Muscle layer of duodenum (tissue), 2 donors: Measurements from ENCODE around the gene PLEKHA6.

Experiments
- H3K27ac ChIP-seq: one replicate; pipeline ENCODE4 v1.7.0; 2013; ENCODE audit warnings: mild to moderate bottlenecking, low read length
- H3K27me3 ChIP-seq: one replicate; pipeline ENCODE4 v1.7.0; 2013; ENCODE audit warnings: low read depth, mild to moderate bottlenecking, control low read depth, low read length
- H3K36me3 ChIP-seq, 2 donors: one replicate each; pipeline ENCODE4 v1.7.0; 2013; ENCODE audit warnings: low read length in 2 of 2, control low read depth in 1 of 2, mild to moderate bottlenecking in 1 of 2; ENCODE audit not compliant: insufficient read depth in 2 of 2, control insufficient read depth in 1 of 2
- H3K4me1 ChIP-seq, 2 donors: one replicate each; pipeline ENCODE4 v1.7.0; 2013; ENCODE audit warnings: low read length in 2 of 2, mild to moderate bottlenecking in 2 of 2, control low read depth in 1 of 2, moderate library complexity in 1 of 2; ENCODE audit not compliant: insufficient read depth in 2 of 2, control insufficient read depth in 1 of 2
- H3K4me3 ChIP-seq, 2 donors: one replicate each; pipeline ENCODE4 v1.7.0; 2013; ENCODE audit warnings: low read length in 2 of 2, low read depth in 1 of 2, mild to moderate bottlenecking in 1 of 2
- H3K9me3 ChIP-seq, 2 donors: one replicate each; pipeline ENCODE4 v1.7.0; 2013; ENCODE audit warnings: low read length in 2 of 2, control low read depth in 1 of 2, mild to moderate bottlenecking in 1 of 2; ENCODE audit not compliant: control insufficient read depth in 1 of 2
- donor health status: healthy.

PLEKHA6 gene

DNA sequence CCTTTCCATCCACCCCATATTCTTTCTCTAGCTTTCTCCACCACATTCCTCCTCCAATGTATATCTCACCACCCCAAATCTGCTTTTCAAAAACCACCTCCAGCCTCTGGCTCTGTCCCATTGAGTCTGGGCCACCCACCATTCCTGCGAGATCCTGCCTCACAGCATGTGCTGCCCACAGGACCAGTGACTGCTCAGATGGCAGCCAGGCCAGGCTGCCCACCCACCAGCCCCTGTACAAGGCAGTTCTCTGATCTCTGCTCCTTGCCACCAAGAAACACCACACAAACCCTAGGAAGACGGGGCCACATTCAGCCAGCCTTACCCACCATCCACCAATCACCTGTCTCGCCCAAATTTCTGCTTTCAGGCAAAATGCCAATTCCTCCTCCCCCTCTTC lies 53.7 kb downstream of the PLEKHA6 start:
- Histone ChIP-seq H3K36me3 (no peaks in the 10 kb centered on the region), H3K27me3 (no peaks in the 10 kb centered on the region), H3K4me1 (peaks cover 0 to 5% of the 10 kb centered on the region in 2 donors), H3K9me3 (no peaks in the 10 kb centered on the region), H3K27ac (no peak overlapping the region), H3K4me3 (no peak overlapping the region)

DNA sequence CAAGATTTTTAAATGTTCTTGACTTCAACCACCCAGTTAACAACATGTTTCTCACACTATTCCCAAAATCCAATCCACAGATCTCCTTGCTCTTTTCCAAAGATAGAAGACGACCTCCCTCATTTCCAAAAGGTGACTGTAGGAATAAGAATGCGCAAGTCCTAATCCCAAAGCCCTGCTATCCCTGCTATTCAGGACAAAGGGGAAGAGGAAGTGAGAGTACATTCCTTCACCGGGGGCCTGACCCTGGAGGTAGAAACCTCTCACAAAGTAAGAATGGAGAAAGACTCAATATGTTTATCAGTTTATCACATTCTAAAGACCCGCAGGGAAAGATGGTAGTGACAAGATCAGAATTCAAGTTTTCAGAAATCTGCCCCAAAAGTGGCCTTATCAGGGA lies 55.7 kb downstream of the PLEKHA6 start:
- H3K4me3 ChIP-seq: no peak overlapping the region
- H3K27me3 ChIP-seq: no peaks in the 10 kb centered on the region
- H3K36me3 ChIP-seq: no peaks in the 10 kb centered on the region
- peaks cover 0 to 10% of the 10 kb centered on the region in 2 donors for H3K4me1 ChIP-seq
- H3K9me3 ChIP-seq: no peaks in the 10 kb centered on the region
- no peak overlapping the region for H3K27ac ChIP-seq

DNA sequence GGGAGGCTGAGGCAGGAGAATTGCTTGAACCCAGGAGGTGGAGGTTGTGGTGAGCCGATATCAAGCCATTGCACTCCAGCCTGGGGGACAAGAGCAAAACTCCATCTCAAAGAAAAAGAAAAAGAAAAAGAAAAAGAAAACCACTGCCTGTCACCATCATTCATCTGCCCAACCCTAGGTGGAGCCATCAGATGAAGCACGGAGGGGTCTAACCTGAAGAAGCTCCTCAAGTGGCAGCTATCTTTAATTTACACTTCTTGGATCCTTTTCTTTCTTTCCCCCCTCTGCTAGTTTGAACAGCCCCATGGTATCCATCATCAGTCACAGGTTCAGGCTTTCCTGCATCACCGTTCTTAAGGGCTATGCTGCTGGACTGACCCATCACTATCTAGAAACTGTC lies 57.0 kb downstream of the PLEKHA6 start:
- H3K36me3 ChIP-seq: no peaks in the 10 kb centered on the region
- no peak overlapping the region for H3K4me3 ChIP-seq
- no peaks in the 10 kb centered on the region for H3K27me3 ChIP-seq
- no peak overlapping the region for H3K27ac ChIP-seq
- no peaks in the 10 kb centered on the region for H3K9me3 ChIP-seq
- H3K4me1 ChIP-seq: peaks cover 0 to 5% of the 10 kb centered on the region in 2 donors

DNA sequence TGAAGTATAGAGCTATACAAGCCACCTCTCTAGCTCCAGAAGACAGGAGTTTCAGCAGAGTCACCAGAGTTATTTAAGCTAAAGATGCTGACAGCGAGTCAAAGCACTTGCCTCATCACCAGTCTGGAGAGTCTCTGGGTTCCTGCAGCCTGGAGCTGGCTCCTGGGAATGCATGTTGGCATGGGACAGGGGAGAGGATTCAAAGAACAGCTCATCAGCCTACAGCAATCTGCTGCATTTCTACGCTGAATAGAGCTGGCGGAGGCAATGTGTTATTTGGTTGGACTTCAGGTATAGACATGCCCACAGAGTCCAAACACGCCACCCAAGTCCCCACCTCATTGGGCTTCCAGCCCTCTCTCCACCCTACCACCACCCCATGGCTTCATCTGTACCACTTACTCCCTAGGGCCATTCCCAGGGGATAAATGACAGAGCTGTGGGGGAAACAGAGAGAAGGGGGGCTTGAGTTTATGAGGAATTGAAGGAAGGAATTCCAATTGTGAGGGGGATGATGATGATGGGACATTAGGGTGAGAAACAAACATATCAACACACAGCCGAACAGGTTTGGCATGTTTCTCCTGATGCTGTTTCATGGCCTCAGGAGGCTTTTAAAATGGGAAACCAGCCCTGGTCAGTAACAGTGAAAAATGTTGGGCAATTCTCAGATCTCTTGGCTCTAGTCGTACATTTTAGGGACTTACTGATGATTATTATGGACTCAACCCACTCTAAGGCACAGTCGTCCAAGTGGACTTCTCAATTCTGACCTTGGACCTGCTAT lies 58.4 kb downstream of the PLEKHA6 start:
- no peaks in the 10 kb centered on the region for H3K27me3 ChIP-seq
- H3K27ac ChIP-seq: no peak overlapping the region
- H3K4me1 ChIP-seq: peaks cover 7 to 8% of the 10 kb centered on the region in 2 donors
- H3K9me3 ChIP-seq: no peaks in the 10 kb centered on the region
- no peak overlapping the region for H3K4me3 ChIP-seq
- no peaks in the 10 kb centered on the region for H3K36me3 ChIP-seq

DNA sequence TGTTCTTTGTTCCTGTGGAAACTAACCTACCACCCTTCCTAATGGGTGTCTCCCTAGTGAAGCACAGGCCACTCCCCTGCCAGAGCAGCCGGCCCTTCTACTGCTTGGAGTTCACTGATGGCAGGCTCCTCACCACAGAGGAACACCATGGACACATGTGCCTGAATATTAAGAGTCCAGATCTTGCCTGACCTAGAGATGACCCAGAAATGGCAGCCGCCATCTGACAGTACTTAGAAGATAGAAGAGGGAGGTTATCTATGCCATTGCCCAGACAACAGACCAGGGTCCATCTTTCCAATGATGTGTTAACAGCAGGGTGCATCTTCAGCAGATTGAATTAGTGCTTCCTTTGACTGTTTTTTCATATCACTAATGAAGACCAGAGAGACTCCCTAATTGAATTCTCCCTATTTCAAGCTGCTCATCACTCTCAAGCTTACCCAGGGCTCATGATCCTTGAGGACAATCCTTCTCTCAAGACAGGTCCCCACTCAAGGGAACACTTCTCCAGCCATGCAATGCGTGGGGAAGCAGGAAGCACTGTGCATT lies 59.8 kb downstream of the PLEKHA6 start:
- Histone ChIP-seq H3K36me3 (no peaks in the 10 kb centered on the region), H3K27ac (no peak overlapping the region), H3K4me1 (peaks cover 12 to 19% of the 10 kb centered on the region in 2 donors), H3K27me3 (no peaks in the 10 kb centered on the region), H3K9me3 (no peaks in the 10 kb centered on the region), H3K4me3 (no peak overlapping the region)

DNA sequence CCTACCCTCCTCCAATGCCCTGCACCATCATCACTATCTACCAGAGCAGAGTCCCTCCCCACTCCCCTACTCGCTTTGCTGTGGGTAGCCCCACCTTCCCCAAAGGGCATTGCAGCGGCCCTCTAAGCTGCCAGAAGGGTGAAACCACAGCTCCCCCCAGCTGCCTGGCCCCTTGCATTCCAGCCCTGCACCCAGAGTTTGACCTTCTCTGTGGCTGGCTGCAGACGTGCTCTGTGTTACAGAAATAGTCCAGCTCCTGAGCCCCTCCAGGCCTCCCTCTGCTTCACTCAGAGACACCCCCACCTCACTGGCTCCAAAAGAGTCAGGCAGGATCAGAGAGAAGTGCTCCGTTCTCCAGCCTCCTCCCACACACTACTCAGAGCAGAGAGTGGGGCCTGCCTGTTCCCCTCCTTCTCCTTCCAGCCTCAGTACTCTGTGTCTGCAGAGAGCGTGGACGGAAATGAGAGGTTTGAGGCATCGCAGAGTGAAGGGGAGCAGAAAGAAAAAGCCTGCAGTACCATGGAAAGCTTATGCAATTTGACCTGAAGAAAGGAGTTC lies 63.2 kb downstream of the PLEKHA6 start:
- peaks cover 12 to 26% of the 10 kb centered on the region in 2 donors for H3K4me1 ChIP-seq
- no peak overlapping the region for H3K4me3 ChIP-seq
- no peaks in the 10 kb centered on the region for H3K27me3 ChIP-seq
- H3K27ac ChIP-seq: no peak overlapping the region
- no peaks in the 10 kb centered on the region for H3K36me3 ChIP-seq
- H3K9me3 ChIP-seq: no peaks in the 10 kb centered on the region

DNA sequence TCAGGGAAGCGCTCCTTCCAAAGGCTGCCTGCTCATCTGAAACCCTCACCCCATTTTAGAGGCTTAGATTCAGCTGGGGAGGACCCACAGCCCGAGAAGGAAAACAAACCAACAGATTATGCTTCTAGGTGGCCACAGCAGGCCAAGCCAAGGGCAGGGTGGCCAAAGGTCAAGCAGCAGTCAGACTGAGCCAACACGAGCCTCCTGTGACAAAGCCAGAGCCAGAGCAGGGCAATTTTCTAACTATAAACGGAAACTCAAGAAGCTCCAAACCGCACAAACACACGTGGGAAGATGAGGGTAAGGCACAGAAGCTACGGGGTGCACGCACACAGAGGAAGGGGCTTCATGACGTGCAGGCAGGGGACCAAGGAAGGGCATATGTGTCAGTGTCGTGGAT lies 64.1 kb downstream of the PLEKHA6 start:
- H3K27ac ChIP-seq: no peak overlapping the region

DNA sequence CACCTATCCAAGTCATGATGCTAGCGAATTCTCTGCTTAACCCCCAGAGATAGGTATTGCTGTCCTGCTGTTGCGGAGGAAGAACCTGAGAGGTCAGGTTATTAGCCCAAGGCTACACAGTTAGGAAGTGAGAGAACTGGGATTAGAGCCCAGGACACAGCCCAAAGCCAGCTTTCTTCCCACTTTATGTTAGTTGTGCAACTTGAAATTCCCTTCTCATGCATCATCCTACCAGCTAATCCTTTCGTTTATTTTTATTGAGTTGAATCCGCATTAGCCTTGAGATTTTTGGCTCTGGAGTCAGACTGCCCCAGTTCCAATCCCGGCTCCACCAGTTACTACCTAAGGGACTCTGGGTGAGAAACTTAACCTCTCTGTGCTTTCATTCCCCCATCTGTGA lies 65.4 kb downstream of the PLEKHA6 start:
- Histone ChIP-seq H3K4me1 (peaks cover 12 to 22% of the 10 kb centered on the region in 2 donors), H3K9me3 (no peaks in the 10 kb centered on the region), H3K27ac (no peak overlapping the region), H3K4me3 (no peak overlapping the region), H3K27me3 (no peaks in the 10 kb centered on the region), H3K36me3 (no peaks in the 10 kb centered on the region)

More for the DNA sequence above, 64.1 kb downstream of the PLEKHA6 start:
- no peaks in the 10 kb centered on the region for H3K36me3 ChIP-seq
- no peaks in the 10 kb centered on the region for H3K27me3 ChIP-seq
- no peaks in the 10 kb centered on the region for H3K9me3 ChIP-seq
- H3K4me1 ChIP-seq: peaks cover 12 to 26% of the 10 kb centered on the region in 2 donors
- no peak overlapping the region for H3K4me3 ChIP-seq

DNA sequence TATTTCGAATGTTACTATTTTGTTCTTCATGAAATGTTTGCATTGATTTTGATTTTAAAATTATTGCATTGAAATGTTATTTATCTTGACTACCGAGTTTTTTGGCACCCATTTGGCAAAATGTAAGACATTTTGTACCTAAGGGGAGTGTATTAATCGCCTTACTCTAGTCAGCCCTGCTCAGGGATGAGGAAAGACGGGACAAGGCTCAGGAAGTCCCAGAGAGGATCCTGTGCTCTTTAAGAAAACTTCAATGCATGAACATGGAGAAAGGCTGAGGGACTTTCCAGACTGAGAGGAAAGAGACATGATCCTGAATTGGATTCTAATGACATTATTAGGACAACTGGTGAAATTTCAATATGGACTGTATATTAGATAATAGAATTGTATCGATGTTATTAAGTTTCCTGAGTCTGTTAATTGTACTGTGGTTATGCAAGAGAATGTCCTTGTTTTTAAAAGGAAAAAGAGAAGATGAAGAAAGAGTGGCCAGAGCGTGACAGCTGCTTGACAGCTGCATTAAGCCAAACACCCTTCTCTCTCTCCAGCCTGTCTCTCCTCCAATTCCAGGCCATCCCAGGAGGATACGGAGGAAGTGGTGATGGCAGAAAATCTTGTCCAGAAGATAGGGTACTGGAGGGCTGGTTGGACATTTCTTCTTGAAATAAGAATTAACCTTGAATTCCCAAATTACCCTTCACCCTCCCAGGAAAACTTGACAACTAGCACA lies 66.0 kb downstream of the PLEKHA6 start:
- H3K4me1 ChIP-seq: peaks cover 12 to 22% of the 10 kb centered on the region in 2 donors
- no peak overlapping the region for H3K4me3 ChIP-seq
- no peaks in the 10 kb centered on the region for H3K36me3 ChIP-seq
- no peaks in the 10 kb centered on the region for H3K9me3 ChIP-seq
- H3K27ac ChIP-seq: no peak overlapping the region
- H3K27me3 ChIP-seq: no peaks in the 10 kb centered on the region

DNA sequence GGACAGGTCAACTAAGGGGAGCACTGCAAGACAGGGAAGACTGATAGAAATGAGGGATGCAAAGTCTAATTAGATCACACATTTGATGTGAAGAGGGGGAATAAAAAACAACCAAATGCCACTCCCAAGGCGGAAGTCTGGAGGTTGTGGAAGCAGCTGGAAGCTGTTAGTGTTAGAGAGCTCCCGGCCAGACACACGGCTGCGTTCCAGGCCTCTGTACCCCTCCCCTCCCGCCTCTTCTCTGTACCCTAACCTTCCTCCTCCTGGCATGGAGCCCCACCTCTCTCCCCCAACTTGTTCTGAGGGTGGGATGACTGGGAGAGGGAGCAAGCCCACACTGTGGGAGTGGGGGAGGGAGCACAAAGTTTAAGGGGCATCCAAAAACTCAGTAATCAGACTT lies 67.0 kb downstream of the PLEKHA6 start:
- H3K4me1 ChIP-seq: peaks cover 18 to 26% of the 10 kb centered on the region in 2 donors
- H3K27ac ChIP-seq: no peak overlapping the region
- no peaks in the 10 kb centered on the region for H3K36me3 ChIP-seq
- H3K9me3 ChIP-seq: no peaks in the 10 kb centered on the region
- H3K4me3 ChIP-seq: no peak overlapping the region
- H3K27me3 ChIP-seq: no peaks in the 10 kb centered on the region

DNA sequence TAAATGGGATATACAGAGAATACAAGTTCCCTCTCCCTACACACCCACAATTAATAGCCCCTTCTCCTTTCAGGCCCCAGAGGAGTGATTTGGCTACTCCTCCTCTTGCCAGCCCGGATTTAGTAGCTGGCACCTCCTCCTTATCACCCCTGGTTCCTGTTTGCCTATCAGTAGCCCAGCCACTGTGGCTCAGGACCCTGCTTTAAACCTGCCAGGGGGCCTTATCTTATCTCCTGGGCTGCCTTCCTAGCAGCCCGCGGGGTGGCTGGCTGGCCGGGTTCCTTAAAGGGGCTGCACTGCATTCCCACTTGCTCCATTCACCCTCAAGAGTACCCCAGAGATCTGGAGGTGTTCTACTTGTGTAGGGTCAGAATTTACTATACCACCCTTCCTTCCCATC lies 70.4 kb downstream of the PLEKHA6 start:
- H3K27me3 ChIP-seq: no peaks in the 10 kb centered on the region
- H3K9me3 ChIP-seq: no peaks in the 10 kb centered on the region
- H3K4me3 ChIP-seq: no peak overlapping the region
- H3K27ac ChIP-seq: no peak overlapping the region
- peaks cover 6 to 23% of the 10 kb centered on the region in 2 donors for H3K4me1 ChIP-seq
- H3K36me3 ChIP-seq: no peaks in the 10 kb centered on the region
